ENCODE measurements around the gene TBC1D26.
"Not testable (repeated sequence)": the region's sequence is repeated elsewhere in the genome, so short reads cannot be mapped to it uniquely, and the experiment has no call there.

The TBC1D26 gene

GRCh38 chr17:15731900-15732299 is at the start of gene TBC1D26:
TBC1D26 (plus strand) TSS chr17:15732283; CDS start chr17:15735349, 3,066 bp downstream.
- DNase-seq (ENCODE audit: low read depth): not testable (repeated sequence)

GRCh38 chr17:15683135-15683534 is 48.9 kb upstream of the TBC1D26 start:
- DNase-seq (ENCODE audit: low read depth): not testable (repeated sequence)

GRCh38 chr17:15683824-15684478 is 48.1 kb upstream of the TBC1D26 start, which contains the start of gene TRIM16:
TRIM16 (minus strand) TSS chr17:15684311; CDS start chr17:15651609, 32,702 bp downstream.
- not testable (repeated sequence) for DNase-seq (ENCODE audit: low read depth)

GRCh38 chr17:15687494-15687893 is 44.6 kb upstream of the TBC1D26 start:
- DNase-seq (ENCODE audit: low read depth): not testable (repeated sequence)

GRCh38 chr17:15698967-15699366 is 33.1 kb upstream of the TBC1D26 start:
- DNase-seq (ENCODE audit: low read depth): not testable (repeated sequence)

- DNase-seq (ENCODE audit: low read depth): peak; percentile 94
Observed at GRCh38 chr17:15699413-15699924, 32.6 kb upstream of the TBC1D26 start, which contains the start of gene ZNF286A. ZNF286A (plus strand) TSS chr17:15699752; CDS start chr17:15700330, 578 bp downstream.

GRCh38 chr17:15699937-15700336 is 32.1 kb upstream of the TBC1D26 start:
- not testable (repeated sequence) for DNase-seq (ENCODE audit: low read depth)

GRCh38 chr17:15704239-15704638 is 27.8 kb upstream of the TBC1D26 start:
- not testable (repeated sequence) for DNase-seq (ENCODE audit: low read depth)

- not testable (repeated sequence) for DNase-seq (ENCODE audit: low read depth)
Observed at GRCh38 chr17:15704813-15705212, 27.3 kb upstream of the TBC1D26 start.

- DNase-seq (ENCODE audit: low read depth): not testable (repeated sequence)
Observed at GRCh38 chr17:15708879-15709278, 23.2 kb upstream of the TBC1D26 start.

- not testable (repeated sequence) for DNase-seq (ENCODE audit: low read depth)
Observed at GRCh38 chr17:15716601-15717563, 15.2 kb upstream of the TBC1D26 start.

GRCh38 chr17:15730535-15730934 is 1.5 kb upstream of the TBC1D26 start:
- DNase-seq (ENCODE audit: low read depth): not testable (repeated sequence)

GRCh38 chr17:15733174-15733789 is 1.2 kb downstream of the TBC1D26 start:
- DNase-seq (ENCODE audit: low read depth): not testable (repeated sequence)

- not testable (repeated sequence) for DNase-seq (ENCODE audit: low read depth)
Observed at GRCh38 chr17:15736578-15736977, 4.5 kb downstream of the TBC1D26 start.

- no peak for DNase-seq (ENCODE audit: low read depth)
Observed at GRCh38 chr17:15738066-15738465, 6.0 kb downstream of the TBC1D26 start.

- DNase-seq (ENCODE audit: low read depth): not testable (repeated sequence)
Observed at GRCh38 chr17:15739259-15739658, 7.2 kb downstream of the TBC1D26 start.

GRCh38 chr17:15740041-15740440 is 8.0 kb downstream of the TBC1D26 start:
- peak; percentile 2 for DNase-seq (ENCODE audit: low read depth)

- no peak for DNase-seq (ENCODE audit: low read depth)
Observed at GRCh38 chr17:15740570-15741120, 8.6 kb downstream of the TBC1D26 start.

GRCh38 chr17:15741624-15742023 is 9.5 kb downstream of the TBC1D26 start:
- DNase-seq (ENCODE audit: low read depth): no peak

GRCh38 chr17:15742051-15742795 is 10.1 kb downstream of the TBC1D26 start:
- no peak for DNase-seq (ENCODE audit: low read depth)

GRCh38 chr17:15742921-15743320 is 10.8 kb downstream of the TBC1D26 start:
- no peak for DNase-seq (ENCODE audit: low read depth)

Data from GM04503 (cell line).